NCI-H1105 (cell line): ENCODE measurements around the gene NAALADL2.
A peak's percentile ranks its signal among the peaks of the same experiment; 100 is the strongest.

Experiments used
- DNase-seq: peaks from one replicate; lab custom pipeline; 2025; lab: John Stamatoyannopoulos, UW

NAALADL2 gene

DNA sequence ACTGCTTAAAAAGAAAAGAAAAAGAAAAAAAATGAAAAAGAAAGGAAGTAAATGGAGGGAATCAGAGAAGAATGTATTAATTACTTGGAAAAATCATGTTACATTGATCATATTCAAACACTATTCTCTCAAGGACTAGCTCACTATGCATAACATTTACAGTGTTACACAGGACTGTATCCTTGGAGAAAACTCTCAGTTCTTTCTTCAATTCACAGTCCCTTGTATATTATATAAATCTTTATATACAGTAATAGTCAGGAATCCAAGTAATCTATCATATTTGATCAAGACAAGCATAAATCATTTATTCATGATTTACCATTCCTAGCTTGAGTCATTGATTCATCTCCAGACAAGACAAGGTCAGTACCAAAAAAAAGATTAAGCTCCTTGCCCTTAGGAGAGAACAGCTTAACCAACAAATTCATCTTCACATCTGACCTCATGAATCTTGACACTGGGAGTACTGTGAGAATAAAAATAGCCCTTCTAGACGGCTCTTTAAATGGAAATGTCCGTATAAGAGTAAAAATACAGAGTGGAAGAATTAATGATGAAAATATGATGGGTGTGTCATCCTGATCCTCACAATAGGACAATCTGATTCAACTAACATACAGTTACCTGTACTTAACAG, 980.4 kb downstream of the NAALADL2 start:
- DNase-seq = no peak

- peak; percentile 3 for DNase-seq
These were observed 992.4 kb downstream of the NAALADL2 start for GRCh38 chr3:175851541-175851940.

GRCh38 chr3:175852560-175852959, 993.4 kb downstream of the NAALADL2 start:
- no peak for DNase-seq

DNA sequence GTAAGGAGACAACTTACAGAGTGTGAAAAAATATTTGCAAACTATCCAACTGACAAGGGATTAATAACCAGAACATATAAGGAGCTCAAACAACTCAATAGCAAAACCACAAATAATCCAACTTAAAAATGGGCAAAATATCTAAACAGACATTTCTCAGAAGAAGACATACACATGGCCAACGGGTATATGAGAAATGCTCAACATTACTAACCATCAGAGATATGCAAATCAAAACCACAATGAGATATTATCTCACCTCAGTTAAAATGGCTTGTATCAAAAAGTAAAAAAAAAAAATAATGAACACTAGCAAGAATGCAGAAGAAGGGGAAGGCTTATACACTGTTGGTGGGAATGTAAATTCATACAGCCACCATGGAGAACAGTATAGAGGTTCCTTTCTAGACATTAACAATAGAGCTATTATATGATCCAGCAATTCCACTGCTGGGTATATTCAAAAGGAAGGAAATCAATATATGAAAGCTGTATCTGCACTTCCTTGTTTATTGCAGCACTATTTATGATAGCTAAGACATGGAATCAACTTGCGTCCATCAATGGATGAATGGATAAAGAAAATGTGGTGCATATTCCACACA, 998.6 kb downstream of the NAALADL2 start:
- no peak for DNase-seq
